CD4-positive, alpha-beta memory T cell (primary cell): Measurements from ENCODE around the gene BABAM1. TPM values are rescaled to one million over a fixed set of nuclear protein-coding genes. Genes with fewer than 3 reads are reported as not detected.

ENCODE experiments used
- CTCF ChIA-PET: fragments of 350-600 bp; sonication (Branson Sonifier 250); formaldehyde crosslinking; loops from one replicate; lab custom pipeline; 2021; ENCODE audit warnings: inconsistent platforms; ENCODE audit not compliant: partially characterized antibody; lab: Charles Lee
- POLR2A ChIA-PET: fragments of 350-600 bp; sonication (Branson Sonifier 250); formaldehyde crosslinking; loops from one replicate; lab custom pipeline; 2021; ENCODE audit not compliant: partially characterized antibody; lab: Charles Lee
- DNase-seq, 5 donors: peaks; one replicate each; pipeline versions ENCODE4 v3.0.0 to v3.0.0-alpha.2; 2020 to 2022; ENCODE audit warnings: mixed read lengths in 1 of 5
- H3K27ac ChIP-seq: one replicate; pipeline ENCODE4 v1.7.0; 2013; ENCODE audit warnings: low read depth, low read length
- H3K27me3 ChIP-seq: 2 replicates; pipeline ENCODE4 v1.7.0; 2013; ENCODE audit warnings: mild to moderate bottlenecking, low read length, moderate library complexity; ENCODE audit not compliant: insufficient read depth
- H3K36me3 ChIP-seq: 2 replicates; pipeline ENCODE4 v1.7.0; 2013; ENCODE audit warnings: mild to moderate bottlenecking, low read length, moderate library complexity; ENCODE audit not compliant: insufficient read depth
- H3K4me1 ChIP-seq: 2 replicates; pipeline ENCODE4 v1.7.0; 2013; ENCODE audit warnings: mild to moderate bottlenecking, low read length, moderate library complexity; ENCODE audit not compliant: insufficient read depth
- H3K4me3 ChIP-seq, 2 donors: one replicate each; pipeline ENCODE4 v1.7.0; 2013; ENCODE audit warnings: low read length in 2 of 2, mild to moderate bottlenecking in 1 of 2
- H3K9me3 ChIP-seq, 2 donors: one replicate each; pipeline ENCODE4 v1.7.0; 2013; ENCODE audit warnings: low read length in 2 of 2, control low read depth in 1 of 2; ENCODE audit not compliant: control insufficient read depth in 1 of 2
- H3K27ac Mint-ChIP-seq, 7 donors: one replicate each; pipeline ENCODE4 v1.8.0; 2020 to 2021; ENCODE audit warnings: mixed read lengths in 7 of 7, mild to moderate bottlenecking in 6 of 7, inconsistent platforms in 3 of 7, moderate library complexity in 3 of 7
- H3K27me3 Mint-ChIP-seq, 2 donors: one replicate each; pipeline ENCODE4 v1.8.0; 2020 to 2021; ENCODE audit warnings: mixed read lengths in 2 of 2
- H3K36me3 Mint-ChIP-seq, 2 donors: one replicate each; pipeline ENCODE4 v1.8.0; 2020 to 2021; ENCODE audit warnings: mixed read lengths in 2 of 2, inconsistent platforms in 1 of 2, mild to moderate bottlenecking in 1 of 2
- H3K4me1 Mint-ChIP-seq, 4 donors: one replicate each; pipeline ENCODE4 v1.8.0; 2020 to 2021; ENCODE audit warnings: mixed read lengths in 4 of 4, mild to moderate bottlenecking in 1 of 4
- H3K4me3 Mint-ChIP-seq, 8 donors: one replicate each; pipeline ENCODE4 v1.8.0; 2020 to 2021; ENCODE audit warnings: mixed read lengths in 8 of 8, mild to moderate bottlenecking in 7 of 8, moderate library complexity in 6 of 8, inconsistent platforms in 3 of 8
- H3K9me3 Mint-ChIP-seq, 8 donors: one replicate each; pipeline ENCODE4 v1.8.0; 2020 to 2021; ENCODE audit warnings: mixed read lengths in 8 of 8, mild to moderate bottlenecking in 5 of 8, inconsistent platforms in 3 of 8, moderate library complexity in 1 of 8
- intact Hi-C: fragments of 100-400 bp; cut with micrococcal nuclease; formaldehyde crosslinking; loops from one replicate; pipeline ENCODE4 v1.15.1; 2023
- polyA plus RNA-seq, 2 donors: library from polyadenylated mRNA; unstranded; fragments of 300-500 nt; fragmentation: Illumina TruSeq; gene quantifications; one replicate each; pipeline ENCODE4 v1.2.3, GENCODE V29; 2021
- total RNA-seq, 2 experiments: library from RNA; stranded (reverse); gene quantifications; one replicate each; pipeline ENCODE4 v1.2.3, GENCODE V29; 2021

BABAM1 gene
- total and polyA plus RNA-seq, 4 experiments from 2014 or later, result 92.0 to 171 (median 107) TPM

DNA sequence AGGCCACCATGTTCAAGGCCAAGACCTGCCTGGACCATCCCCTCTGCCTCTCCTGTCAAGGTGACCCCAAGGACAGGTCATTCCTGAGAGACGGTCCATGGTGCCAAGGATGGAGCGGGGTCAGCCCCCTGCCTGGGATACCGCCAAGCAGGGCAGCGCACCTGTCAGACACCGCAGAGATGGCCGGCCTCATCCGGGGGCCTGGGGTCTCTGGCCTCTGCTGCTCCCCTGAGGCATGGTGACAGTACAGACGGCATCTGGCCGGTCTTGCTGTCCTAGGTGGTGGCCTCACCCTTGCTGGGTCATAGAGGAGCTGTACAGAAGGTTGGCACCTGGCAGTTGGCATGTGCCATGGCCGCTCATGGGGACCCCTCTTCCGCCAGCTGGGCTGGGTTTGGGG lies 53.2 kb downstream of the BABAM1 start:
- H3K36me3 Mint-ChIP-seq, result peaks cover 17 to 28% of the 10 kb centered on the region in 2 donors
- H3K36me3 ChIP-seq, result peaks cover 22% of the 10 kb centered on the region
- H3K27ac Mint-ChIP-seq, result no peak overlapping the region
- H3K27me3 ChIP-seq, result no peaks in the 10 kb centered on the region
- peaks cover 0 to 17% (median 4%) of the 10 kb centered on the region in 4 donors for H3K4me1 Mint-ChIP-seq
- ChIA-PET CTCF (no interaction called here), POLR2A (no interaction called here)
- peaks cover 3% of the 10 kb centered on the region for H3K4me1 ChIP-seq
- intact Hi-C loops, result no loop called here
- H3K4me3 ChIP-seq, result no peak overlapping the region
- no peaks in the 10 kb centered on the region for H3K9me3 ChIP-seq
- no peak overlapping the region for H3K4me3 Mint-ChIP-seq
- H3K9me3 Mint-ChIP-seq, result no peaks in the 10 kb centered on the region
- no peak for DNase-seq
- H3K27me3 Mint-ChIP-seq, result no peaks in the 10 kb centered on the region
- H3K27ac ChIP-seq, result no peak overlapping the region

- DNase-seq, result no peak
- Mint-ChIP-seq H3K36me3 (peaks cover 9 to 19% of the 10 kb centered on the region in 2 donors), H3K27me3 (no peaks in the 10 kb centered on the region), H3K27ac (peak overlapping the region in 2 of 7 donors; percentile 53 to 74), H3K4me1 (peaks cover 0 to 10% (median 4%) of the 10 kb centered on the region in 4 donors), H3K9me3 (no peaks in the 10 kb centered on the region), H3K4me3 (no peak overlapping the region)
- Histone ChIP-seq H3K27ac (no peak overlapping the region), H3K4me1 (peaks cover 3% of the 10 kb centered on the region), H3K36me3 (peaks cover 16% of the 10 kb centered on the region), H3K4me3 (no peak overlapping the region), H3K9me3 (no peaks in the 10 kb centered on the region), H3K27me3 (no peaks in the 10 kb centered on the region)
- ChIA-PET POLR2A (interaction anchor here (1.4 to 2.0 kb wide), 3 partner anchors 11 to 13 kb away, joined by 4 to 9 read pairs (median 8); partner anchors contain the start of genes ANO8 and DDA1), CTCF (interaction anchor here (1.3 kb wide), 1 partner anchor 17 kb away, joined by 6 read pairs; the partner anchor contains the start of gene MRPL34)
- intact Hi-C loops, result no loop called here
These were observed 54.6 kb downstream of the BABAM1 start for GRCh38 chr19:17321655-17322489.

DNA sequence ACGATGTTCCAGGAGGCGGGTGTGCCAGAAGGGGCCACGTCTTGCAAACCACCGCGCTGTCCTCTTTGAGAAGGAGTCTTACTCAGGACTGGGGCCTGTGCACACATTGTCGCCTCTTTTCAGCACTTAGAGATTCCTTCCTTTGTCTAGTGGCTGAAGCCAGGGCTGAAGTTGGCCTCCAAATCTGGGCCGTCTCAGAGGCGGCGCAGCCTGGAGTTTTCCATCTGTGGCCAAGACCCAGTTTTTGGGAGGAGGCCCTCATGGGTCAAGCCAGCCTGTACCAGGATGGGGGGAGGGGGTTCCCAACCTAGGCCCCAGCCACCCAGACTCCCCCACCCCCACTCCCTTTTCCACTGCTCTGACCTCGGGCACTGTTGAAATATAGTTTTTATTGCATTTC lies 55.6 kb downstream of the BABAM1 start:
- ChIA-PET POLR2A (interaction anchor here (1.4 to 3.7 kb wide), 3 partner anchors 12 to 14 kb away, joined by 4 to 10 read pairs (median 9); partner anchors contain the start of genes ANO8 and DDA1), CTCF (no interaction called here)
- peaks cover 16% of the 10 kb centered on the region for H3K36me3 ChIP-seq
- H3K27ac ChIP-seq, result no peak overlapping the region
- Mint-ChIP-seq H3K9me3 (no peaks in the 10 kb centered on the region), H3K27me3 (no peaks in the 10 kb centered on the region), H3K36me3 (peaks cover 9 to 17% of the 10 kb centered on the region in 2 donors), H3K4me1 (peaks cover 0 to 10% (median 4%) of the 10 kb centered on the region in 4 donors), H3K27ac (peak overlapping the region in 3 of 7 donors; percentile 41 to 74 (median 63)), H3K4me3 (peak overlapping the region in 2 of 8 donors; percentile 18 to 32)
- DNase-seq, result no peak
- intact Hi-C loops, result no loop called here
- H3K4me1 ChIP-seq, result peaks cover 3% of the 10 kb centered on the region
- no peaks in the 10 kb centered on the region for H3K9me3 ChIP-seq
- no peaks in the 10 kb centered on the region for H3K27me3 ChIP-seq
- H3K4me3 ChIP-seq, result no peak overlapping the region

DNA sequence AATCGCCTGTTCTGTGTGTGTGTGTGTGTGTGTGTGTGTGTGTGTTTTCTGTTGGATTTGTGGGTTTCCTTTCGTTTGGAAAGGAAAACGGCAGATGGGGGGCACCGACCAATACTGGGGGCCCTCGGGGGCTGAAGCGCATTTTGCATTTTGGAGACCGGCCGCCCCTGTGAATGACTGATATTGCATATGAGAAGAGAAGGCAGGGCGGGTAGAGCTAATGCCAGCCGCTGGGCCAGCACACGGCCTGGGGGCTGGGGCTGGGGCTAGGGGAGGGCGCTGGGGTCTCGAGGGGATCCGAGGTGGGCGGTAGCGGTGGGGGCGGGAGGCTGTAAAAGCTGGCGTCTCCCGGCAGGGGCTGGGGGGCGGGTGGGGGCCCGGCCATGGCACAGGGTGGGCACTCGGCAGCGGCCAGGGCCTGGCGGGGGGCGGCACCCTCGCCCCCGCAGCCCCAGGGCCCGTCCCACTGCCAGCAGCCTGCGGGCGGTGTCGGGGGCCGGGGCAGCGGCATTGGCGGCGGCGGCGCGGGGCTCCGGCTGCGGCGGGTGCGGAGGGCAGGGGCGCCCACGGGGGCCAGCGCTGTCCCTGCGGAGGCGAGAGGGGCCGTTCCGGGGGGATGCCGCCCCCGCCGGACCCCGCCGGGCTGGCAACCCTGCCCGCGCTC lies 56.2 kb downstream of the BABAM1 start:
- Histone ChIP-seq H3K4me1 (peaks cover 3% of the 10 kb centered on the region), H3K9me3 (no peaks in the 10 kb centered on the region), H3K4me3 (no peak overlapping the region), H3K27ac (no peak overlapping the region), H3K27me3 (no peaks in the 10 kb centered on the region), H3K36me3 (peaks cover 16% of the 10 kb centered on the region)
- Mint-ChIP-seq H3K36me3 (peaks cover 9 to 17% of the 10 kb centered on the region in 2 donors), H3K27me3 (no peaks in the 10 kb centered on the region), H3K27ac (no peak overlapping the region), H3K9me3 (no peaks in the 10 kb centered on the region), H3K4me1 (peaks cover 0 to 10% (median 4%) of the 10 kb centered on the region in 4 donors), H3K4me3 (peak overlapping the region in 5 of 8 donors; percentile 18 to 44 (median 26))
- DNase-seq, result no peak
- CTCF ChIA-PET, result interaction anchor here (0.7 kb wide), 1 partner anchor 12 kb away, joined by 3 read pairs; no protein-coding TSS in a partner anchor
- POLR2A ChIA-PET, result interaction anchor here (1.3 to 3.7 kb wide), 4 partner anchors 10 to 14 kb away, joined by 3 to 10 read pairs (median 4); partner anchors contain the start of genes ANO8 and DDA1
- intact Hi-C loops, result no loop called here

GRCh38 chr19:17323964-17324332 lies 56.7 kb downstream of the BABAM1 start:
- no peak for DNase-seq
- Histone ChIP-seq H3K36me3 (peaks cover 16% of the 10 kb centered on the region), H3K27me3 (no peaks in the 10 kb centered on the region), H3K4me1 (peaks cover 4% of the 10 kb centered on the region), H3K27ac (no peak overlapping the region), H3K4me3 (no peak overlapping the region), H3K9me3 (no peaks in the 10 kb centered on the region)
- POLR2A ChIA-PET, result interaction anchor here (1.3 to 3.7 kb wide), 3 partner anchors 9 to 15 kb away, joined by 3 to 10 read pairs (median 4); partner anchors contain the start of gene DDA1
- peaks cover 0 to 10% (median 4%) of the 10 kb centered on the region in 4 donors for H3K4me1 Mint-ChIP-seq
- no peak overlapping the region for H3K4me3 Mint-ChIP-seq
- H3K9me3 Mint-ChIP-seq, result no peaks in the 10 kb centered on the region
- peaks cover 9 to 17% of the 10 kb centered on the region in 2 donors for H3K36me3 Mint-ChIP-seq
- no peaks in the 10 kb centered on the region for H3K27me3 Mint-ChIP-seq
- intact Hi-C loops, result no loop called here
- no peak overlapping the region for H3K27ac Mint-ChIP-seq
- CTCF ChIA-PET, result no interaction called here

DNA sequence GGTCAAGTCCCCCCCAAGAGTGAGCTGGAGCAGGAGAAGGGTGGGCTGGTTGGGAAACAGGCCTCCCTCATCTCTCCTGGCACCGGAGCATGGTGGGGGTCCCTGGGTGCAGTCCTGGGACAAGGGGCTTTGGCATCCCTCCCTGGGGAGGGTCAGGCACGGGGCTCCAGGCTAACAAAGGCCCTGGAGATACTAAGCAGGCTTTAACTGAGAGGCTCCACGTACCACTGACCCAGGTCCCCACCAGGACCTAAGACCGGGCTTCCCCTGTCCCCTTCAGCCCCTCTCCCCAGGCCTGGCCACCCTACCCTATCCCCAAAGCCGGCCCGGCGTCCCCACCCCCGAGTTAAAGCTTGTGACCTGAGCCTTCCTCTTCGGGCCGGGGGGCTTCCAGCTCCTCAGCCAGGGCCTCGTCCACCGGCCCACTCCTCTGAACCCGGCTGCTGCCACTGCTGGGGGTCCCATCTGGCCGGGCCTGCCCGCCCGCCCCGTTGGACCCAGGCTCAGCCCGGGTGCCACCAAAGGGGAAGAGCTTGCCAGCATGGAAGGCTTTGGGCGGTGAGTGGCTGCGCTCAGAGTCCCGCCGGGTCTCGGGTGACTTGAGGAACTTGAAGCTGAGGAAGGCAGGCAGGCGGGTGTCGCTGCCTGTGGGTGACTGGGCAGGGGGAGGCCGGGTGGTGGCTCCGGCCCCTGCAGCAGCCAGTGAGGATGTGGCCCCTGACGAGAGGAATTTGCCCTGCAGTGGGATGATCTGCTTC lies 57.3 kb downstream of the BABAM1 start:
- CTCF ChIA-PET, result no interaction called here

More for the DNA sequence above, 57.3 kb downstream of the BABAM1 start:
- Histone ChIP-seq H3K27me3 (no peaks in the 10 kb centered on the region), H3K9me3 (no peaks in the 10 kb centered on the region), H3K4me3 (no peak overlapping the region), H3K36me3 (peaks cover 12% of the 10 kb centered on the region), H3K4me1 (peaks cover 9% of the 10 kb centered on the region), H3K27ac (no peak overlapping the region)
- Mint-ChIP-seq H3K36me3 (peaks cover 9 to 14% of the 10 kb centered on the region in 2 donors), H3K27me3 (no peaks in the 10 kb centered on the region), H3K4me3 (no peak overlapping the region), H3K9me3 (no peaks in the 10 kb centered on the region), H3K27ac (no peak overlapping the region), H3K4me1 (peaks cover 0 to 14% (median 5%) of the 10 kb centered on the region in 4 donors)
- no peak for DNase-seq
- intact Hi-C loops, result no loop called here
- POLR2A ChIA-PET, result interaction anchor here (1.3 to 3.7 kb wide), 3 partner anchors 9 to 15 kb away, joined by 3 to 10 read pairs (median 4); partner anchors contain the start of gene DDA1
